Gastrocnemius medialis (tissue), 4 donors: ENCODE results near the gene MAPK14. TPM values are rescaled to one million over a fixed set of nuclear protein-coding genes. Genes with fewer than 3 reads are reported as not detected.
"Not testable (repeated sequence)": the region's sequence is repeated elsewhere in the genome, so short reads cannot be mapped to it uniquely, and the experiment has no call there.

ENCODE experiments used
- ATAC-seq, 2 donors: fragments of 150-250 bp; one replicate each; pipeline ENCODE4 v1.9.1; 2016
- DNase-seq, 2 donors: peaks; one replicate each; pipeline ENCODE4 v3.0.0-alpha.2; 2019
- H3K27ac ChIP-seq, 4 donors: fragments of 200-600 bp; sonication (generic); 1 replicate in 1 of 4; 2 replicates in 3 of 4; pipeline ENCODE4 v1.5.1; 2016 to 2018; ENCODE audit warnings: mild to moderate bottlenecking in 2 of 4, moderate library complexity in 1 of 4
- H3K27me3 ChIP-seq, 3 donors: fragments of 200-600 bp; sonication (generic) in 2 of 3; 1 replicate in 1 of 3; 2 replicates in 2 of 3; pipeline versions ENCODE4 v1.5.1 to v1.6.0; 2016 to 2019; ENCODE audit warnings: mild to moderate bottlenecking in 1 of 3, moderate library complexity in 1 of 3
- H3K36me3 ChIP-seq, 2 donors: fragments of 200-600 bp; sonication (generic) in 1 of 2; one replicate each; pipeline ENCODE4 v1.5.1; 2017 to 2018
- H3K4me1 ChIP-seq, 2 donors: fragments of 200-600 bp; sonication (generic) in 1 of 2; one replicate each; pipeline ENCODE4 v1.5.1; 2016 to 2017; ENCODE audit warnings: mild to moderate bottlenecking in 2 of 2
- H3K4me3 ChIP-seq, 4 donors: fragments of 200-600 bp; sonication (generic) in 3 of 4; 1 replicate in 1 of 4; 2 replicates in 3 of 4; pipeline ENCODE4 v1.5.1; 2016 to 2019; ENCODE audit warnings: mild to moderate bottlenecking in 2 of 4
- H3K9me3 ChIP-seq, 3 donors: fragments of 200-600 bp; sonication (generic) in 2 of 3; 1 replicate in 1 of 3; 2 replicates in 2 of 3; pipeline ENCODE4 v1.5.1; 2016 to 2019
- POLR2A ChIP-seq, 2 donors: fragments of 450-650 bp; IDR thresholded peaks; one replicate each; pipeline ENCODE4 v1.6.1; 2017; ENCODE audit warnings: antibody characterized with exemption in 2 of 2, mild to moderate bottlenecking in 2 of 2, moderate library complexity in 2 of 2
- in situ Hi-C, 4 donors: fragments of 200-750 bp; cut with MboI; loops; one replicate each; pipeline versions ENCODE4 v1.15.0 to v1.8.0; 2017; ENCODE audit warnings: low sequenced_read_pairs in 4 of 4
- intact Hi-C: fragments of 100-400 bp; cut with DNase I; formaldehyde crosslinking; loops from one replicate; pipeline ENCODE4 v1.15.1; 2023; ENCODE audit warnings: low total_unique reads
- total RNA-seq, 4 donors: library from RNA; depleted of rRNA; stranded (reverse); fragments of >200 nt; gene quantifications; one replicate each; pipeline versions ENCODE4 v1.1.0 to v1.2.3, GENCODE V29; 2016
- TF ChIP-seq, protein P1 (sequence below), 5 experiments: fragments of 450-650 bp in 3 of 5; fragments of 200-600 bp in 2 of 5; sonication (generic) in 2 of 5; IDR thresholded peaks in 4 of 5; conservative IDR thresholded peaks in 1 of 5; 1 replicate in 4 of 5; 2 replicates in 1 of 5; pipeline ENCODE4 v1.5.1; 2016 to 2019; ENCODE audit warnings: antibody characterized with exemption in 5 of 5, mild to moderate bottlenecking in 3 of 5, moderate library complexity in 3 of 5

Gene MAPK14
- total RNA-seq, 4 donors from 2014 or later: 37.6 to 42.4 (median 40.2) TPM

- H3K4me1 ChIP-seq: peaks cover 15 to 21% of the 10 kb centered on the region in 2 donors
- peak overlapping the region; percentile 91 to 99 (median 95) for H3K4me3 ChIP-seq
- peak; percentile 43 to 49 for ATAC-seq
- peak in 1 of 2 donors; percentile 6 for TF ChIP-seq POLR2A (IDR thresholded peaks at IDR 0.05)
- TF ChIP-seq, protein P1, sequence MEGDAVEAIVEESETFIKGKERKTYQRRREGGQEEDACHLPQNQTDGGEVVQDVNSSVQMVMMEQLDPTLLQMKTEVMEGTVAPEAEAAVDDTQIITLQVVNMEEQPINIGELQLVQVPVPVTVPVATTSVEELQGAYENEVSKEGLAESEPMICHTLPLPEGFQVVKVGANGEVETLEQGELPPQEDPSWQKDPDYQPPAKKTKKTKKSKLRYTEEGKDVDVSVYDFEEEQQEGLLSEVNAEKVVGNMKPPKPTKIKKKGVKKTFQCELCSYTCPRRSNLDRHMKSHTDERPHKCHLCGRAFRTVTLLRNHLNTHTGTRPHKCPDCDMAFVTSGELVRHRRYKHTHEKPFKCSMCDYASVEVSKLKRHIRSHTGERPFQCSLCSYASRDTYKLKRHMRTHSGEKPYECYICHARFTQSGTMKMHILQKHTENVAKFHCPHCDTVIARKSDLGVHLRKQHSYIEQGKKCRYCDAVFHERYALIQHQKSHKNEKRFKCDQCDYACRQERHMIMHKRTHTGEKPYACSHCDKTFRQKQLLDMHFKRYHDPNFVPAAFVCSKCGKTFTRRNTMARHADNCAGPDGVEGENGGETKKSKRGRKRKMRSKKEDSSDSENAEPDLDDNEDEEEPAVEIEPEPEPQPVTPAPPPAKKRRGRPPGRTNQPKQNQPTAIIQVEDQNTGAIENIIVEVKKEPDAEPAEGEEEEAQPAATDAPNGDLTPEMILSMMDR (IDR thresholded peaks at IDR 0.05 in 4 of 5, conservative IDR thresholded peaks at IDR 0.05 in 1 of 5): peak in 1 of 5 experiments; percentile 8
- peaks cover 0 to 10% (median 6%) of the 10 kb centered on the region in 3 donors for H3K27me3 ChIP-seq
- intact Hi-C loops: loop anchor here (5.0 kb wide), 2 partner anchors 34 to 106 kb away; partner anchors contain the start of gene SRPK1
- H3K9me3 ChIP-seq: no peaks in the 10 kb centered on the region
- H3K36me3 ChIP-seq: no peaks in the 10 kb centered on the region
- peak overlapping the region; percentile 83 to 93 (median 91) for H3K27ac ChIP-seq
- in situ Hi-C loops: loop anchor here (5.0 to 10.0 kb wide), 2 partner anchors 69 to 167 kb away; partner anchors contain the start of gene BRPF3 (in 2 of the 4)
- peak; percentile 16 to 38 for DNase-seq
These were observed 674 bp downstream of the MAPK14 start for GRCh38 chr6:36028088-36028876.

GRCh38 chr6:36028877-36029324, 1.3 kb downstream of the MAPK14 start:
- in situ Hi-C loops: loop anchor here (5.0 to 10.0 kb wide), 2 partner anchors 68 to 166 kb away; partner anchors contain the start of gene BRPF3 (in 2 of the 4)
- no peaks in the 10 kb centered on the region for H3K36me3 ChIP-seq
- TF ChIP-seq, protein P1 (IDR thresholded peaks at IDR 0.05 in 4 of 5, conservative IDR thresholded peaks at IDR 0.05 in 1 of 5): no peak
- peak in 1 of 2 donors; percentile 3 for TF ChIP-seq POLR2A (IDR thresholded peaks at IDR 0.05)
- peaks cover 0 to 6% (median 5%) of the 10 kb centered on the region in 3 donors for H3K27me3 ChIP-seq
- peak overlapping the region; percentile 91 to 99 (median 95) for H3K4me3 ChIP-seq
- H3K27ac ChIP-seq: peak overlapping the region; percentile 83 to 93 (median 91)
- peak; percentile 52 to 53 for DNase-seq
- ATAC-seq: peak; percentile 26 to 35
- no peaks in the 10 kb centered on the region for H3K9me3 ChIP-seq
- intact Hi-C loops: loop anchor here (5.0 kb wide), 2 partner anchors 33 to 107 kb away; partner anchors contain the start of gene SRPK1
- H3K4me1 ChIP-seq: peaks cover 21 to 27% of the 10 kb centered on the region in 2 donors

GRCh38 chr6:36029464-36029863, 1.9 kb downstream of the MAPK14 start:
- in situ Hi-C loops: loop anchor here (5.0 to 10.0 kb wide), 2 partner anchors 68 to 165 kb away; partner anchors contain the start of gene BRPF3 (in 2 of the 4)
- intact Hi-C loops: loop anchor here (5.0 kb wide), 2 partner anchors 33 to 107 kb away; partner anchors contain the start of gene SRPK1
- H3K4me3 ChIP-seq: peak overlapping the region; percentile 91 to 99 (median 95)

GRCh38 chr6:36032261-36032660, 4.7 kb downstream of the MAPK14 start:
- DNase-seq: no peak
- H3K27ac ChIP-seq: no peak overlapping the region
- intact Hi-C loops (no loop called here), in situ Hi-C loops (no loop called here)
- ATAC-seq: no peak
- H3K4me1 ChIP-seq: peaks cover 35 to 48% of the 10 kb centered on the region in 2 donors
- TF ChIP-seq POLR2A (IDR thresholded peaks at IDR 0.05): no peak
- TF ChIP-seq, protein P1 (IDR thresholded peaks at IDR 0.05 in 4 of 5, conservative IDR thresholded peaks at IDR 0.05 in 1 of 5): no peak
- H3K9me3 ChIP-seq: no peaks in the 10 kb centered on the region
- no peak overlapping the region for H3K4me3 ChIP-seq
- no peaks in the 10 kb centered on the region for H3K36me3 ChIP-seq
- no peaks in the 10 kb centered on the region for H3K27me3 ChIP-seq

More at GRCh38 chr6:36029464-36029863, 1.9 kb downstream of the MAPK14 start:
- ATAC-seq (no peak), DNase-seq (no peak)
- no peaks in the 10 kb centered on the region for H3K9me3 ChIP-seq
- peak overlapping the region; percentile 83 to 93 (median 91) for H3K27ac ChIP-seq
- no peaks in the 10 kb centered on the region for H3K27me3 ChIP-seq
- H3K4me1 ChIP-seq: peaks cover 27 to 33% of the 10 kb centered on the region in 2 donors
- TF ChIP-seq, protein P1 (IDR thresholded peaks at IDR 0.05 in 4 of 5, conservative IDR thresholded peaks at IDR 0.05 in 1 of 5): no peak
- no peak for TF ChIP-seq POLR2A (IDR thresholded peaks at IDR 0.05)
- no peaks in the 10 kb centered on the region for H3K36me3 ChIP-seq

- intact Hi-C loops, ATAC-seq, H3K36me3 ChIP-seq, H3K27me3 ChIP-seq, in situ Hi-C loops, H3K9me3 ChIP-seq, DNase-seq, H3K4me3 ChIP-seq: not testable (repeated sequence)
- Histone ChIP-seq H3K27ac (peak overlapping the region in 3 of 4 donors; percentile 4 to 33 (median 8)), H3K4me1 (peaks cover 40 to 57% of the 10 kb centered on the region in 2 donors)
These were observed 5.5 kb downstream of the MAPK14 start for GRCh38 chr6:36033144-36033543.
